Bronchial epithelial cell (primary cell): ENCODE results near the gene SERINC5. TPM values are rescaled to one million over a fixed set of nuclear protein-coding genes. Genes with fewer than 3 reads are reported as not detected.

Source experiments
- DNase-seq: peaks from one replicate; pipeline ENCODE4 v3.0.0-alpha.2; 2010; ENCODE audit warnings: low read depth
- FAIRE-seq: peaks from 2 replicates; lab custom pipeline; 2011; peaks lifted over from hg19 to GRCh38; lab: Jason Lieb, UNC
- H3K27me3 ChIP-seq: 2 replicates; pipeline ENCODE4 v1.5.1; 2011; ENCODE audit warnings: low read length; ENCODE audit not compliant: control insufficient read depth, insufficient read depth
- H3K36me3 ChIP-seq: 2 replicates; pipeline ENCODE4 v1.5.1; 2011; ENCODE audit warnings: low read length; ENCODE audit not compliant: control insufficient read depth, insufficient read depth
- H3K4me3 ChIP-seq: 2 replicates; pipeline ENCODE4 v1.5.1; 2011; ENCODE audit warnings: mild to moderate bottlenecking, low read depth, low read length, control low read depth
- total RNA-seq: library from RNA; depleted of rRNA; stranded (reverse); fragments of >200 nt; gene quantifications from 2 replicates; pipeline ENCODE4 v1.2.1, GENCODE V29; 2014
- TF ChIP-seq, protein P1 (sequence below): IDR thresholded peaks from 2 replicates; pipeline ENCODE4 v1.5.1; 2011; ENCODE audit warnings: mild to moderate bottlenecking, moderate library complexity, low read length, control low read depth, inconsistent platforms; ENCODE audit not compliant: insufficient read depth, severe bottlenecking

Gene SERINC5
- total RNA-seq, 1 donor from 2014 or later: 33.4 TPM

- no peak overlapping the region for H3K4me3 ChIP-seq
- no peaks in the 10 kb centered on the region for H3K27me3 ChIP-seq
- H3K36me3 ChIP-seq: no peaks in the 10 kb centered on the region
- TF ChIP-seq, protein P1, sequence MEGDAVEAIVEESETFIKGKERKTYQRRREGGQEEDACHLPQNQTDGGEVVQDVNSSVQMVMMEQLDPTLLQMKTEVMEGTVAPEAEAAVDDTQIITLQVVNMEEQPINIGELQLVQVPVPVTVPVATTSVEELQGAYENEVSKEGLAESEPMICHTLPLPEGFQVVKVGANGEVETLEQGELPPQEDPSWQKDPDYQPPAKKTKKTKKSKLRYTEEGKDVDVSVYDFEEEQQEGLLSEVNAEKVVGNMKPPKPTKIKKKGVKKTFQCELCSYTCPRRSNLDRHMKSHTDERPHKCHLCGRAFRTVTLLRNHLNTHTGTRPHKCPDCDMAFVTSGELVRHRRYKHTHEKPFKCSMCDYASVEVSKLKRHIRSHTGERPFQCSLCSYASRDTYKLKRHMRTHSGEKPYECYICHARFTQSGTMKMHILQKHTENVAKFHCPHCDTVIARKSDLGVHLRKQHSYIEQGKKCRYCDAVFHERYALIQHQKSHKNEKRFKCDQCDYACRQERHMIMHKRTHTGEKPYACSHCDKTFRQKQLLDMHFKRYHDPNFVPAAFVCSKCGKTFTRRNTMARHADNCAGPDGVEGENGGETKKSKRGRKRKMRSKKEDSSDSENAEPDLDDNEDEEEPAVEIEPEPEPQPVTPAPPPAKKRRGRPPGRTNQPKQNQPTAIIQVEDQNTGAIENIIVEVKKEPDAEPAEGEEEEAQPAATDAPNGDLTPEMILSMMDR: no peak
- no peak for DNase-seq
- FAIRE-seq: no peak
Measured at GRCh38 chr5:80268916-80269315, 13.1 kb upstream of the SERINC5 start.

DNA sequence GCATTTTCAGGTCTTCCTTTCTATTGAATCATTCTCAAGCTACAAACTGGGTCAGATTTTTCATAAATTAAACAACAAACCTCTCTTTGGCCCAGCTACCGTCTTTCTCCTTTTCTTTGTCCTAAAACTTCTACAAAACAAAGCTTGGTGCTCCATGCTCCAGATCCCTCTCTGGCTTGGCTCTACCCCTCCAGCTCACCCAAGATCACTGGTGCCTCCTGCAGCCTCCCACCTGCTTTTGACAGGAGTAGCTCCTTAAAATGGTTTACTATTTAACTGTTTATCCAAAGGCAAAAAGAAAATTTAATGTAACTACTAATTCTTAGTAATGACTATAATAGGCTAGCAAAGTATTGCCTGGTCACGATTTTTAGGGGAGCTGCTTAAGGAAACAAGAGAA, 10.7 kb upstream of the SERINC5 start:
- no peak for FAIRE-seq
- Histone ChIP-seq H3K4me3 (no peak overlapping the region), H3K36me3 (no peaks in the 10 kb centered on the region), H3K27me3 (no peaks in the 10 kb centered on the region)
- TF ChIP-seq, protein P1: no peak
- no peak for DNase-seq

DNA sequence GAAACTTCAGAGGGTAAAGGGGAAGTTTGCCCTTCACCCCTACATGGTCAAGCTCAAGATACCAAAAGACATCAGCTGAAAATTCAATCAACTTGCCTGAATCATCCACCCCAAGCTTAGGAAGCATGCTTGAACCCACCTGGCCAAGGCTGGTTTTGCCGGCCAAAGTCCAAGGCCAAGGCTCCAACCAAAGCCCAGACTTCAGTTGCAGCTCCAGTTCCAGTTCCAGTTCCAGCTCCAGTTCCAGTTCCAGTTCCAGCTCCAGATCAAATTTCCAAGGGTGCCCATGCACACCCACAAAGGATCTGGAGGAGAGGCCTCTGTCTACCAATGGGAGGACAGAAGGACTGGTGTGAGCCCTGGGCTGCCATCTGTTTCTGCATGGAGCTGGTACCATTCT, 4.6 kb upstream of the SERINC5 start:
- no peak overlapping the region for H3K4me3 ChIP-seq
- TF ChIP-seq, protein P1: no peak
- no peaks in the 10 kb centered on the region for H3K36me3 ChIP-seq
- no peak for FAIRE-seq
- no peaks in the 10 kb centered on the region for H3K27me3 ChIP-seq
- no peak for DNase-seq

GRCh38 chr5:80259511-80260203, 3.8 kb upstream of the SERINC5 start:
- DNase-seq (no peak), FAIRE-seq (no peak)
- Histone ChIP-seq H3K4me3 (no peak overlapping the region), H3K36me3 (no peaks in the 10 kb centered on the region), H3K27me3 (no peaks in the 10 kb centered on the region)
- TF ChIP-seq, protein P1: no peak

DNA sequence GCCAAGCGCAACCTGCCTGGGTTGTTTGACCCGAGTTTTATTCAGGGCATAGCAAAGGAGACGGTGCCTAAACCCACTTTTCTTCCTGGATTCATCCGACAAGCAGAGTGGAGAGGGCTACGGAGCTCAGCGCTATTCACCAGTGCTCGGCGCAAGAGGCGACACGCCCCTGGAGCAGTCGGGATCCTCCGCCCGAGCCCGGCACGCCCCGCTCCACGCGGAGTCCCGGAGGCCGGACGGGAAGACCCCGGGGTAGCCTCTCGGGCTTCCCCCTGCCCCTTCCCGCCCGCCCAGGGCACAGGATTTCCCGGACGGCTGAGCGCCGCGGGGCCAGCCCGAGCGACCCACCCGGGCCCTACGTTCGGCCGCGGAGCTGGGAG, 427 bp downstream of the SERINC5 start:
- FAIRE-seq (no peak), DNase-seq (no peak)
- no peaks in the 10 kb centered on the region for H3K27me3 ChIP-seq
- H3K36me3 ChIP-seq: no peaks in the 10 kb centered on the region
- peak overlapping the region; percentile 80 for H3K4me3 ChIP-seq
- TF ChIP-seq, protein P1: no peak

GRCh38 chr5:80254767-80255430, 949 bp downstream of the SERINC5 start:
- peak overlapping the region; percentile 80 for H3K4me3 ChIP-seq
- TF ChIP-seq, protein P1: no peak
- no peak for FAIRE-seq
- no peaks in the 10 kb centered on the region for H3K36me3 ChIP-seq
- no peaks in the 10 kb centered on the region for H3K27me3 ChIP-seq
- peak; percentile 81 for DNase-seq
